Epithelial cell of prostate (primary cell): ENCODE measurements around the gene PRKCQ.
"Not testable (repeated sequence)": the region's sequence is repeated elsewhere in the genome, so short reads cannot be mapped to it uniquely, and the experiment has no call there.

Experiments
- DNase-seq: peaks from one replicate; pipeline ENCODE4 v3.0.0-alpha.2; 2011; ENCODE audit warnings: low read depth, low spot score
- H3K27ac ChIP-seq: fragments of 450-650 bp; 2 replicates; pipeline ENCODE4 v1.5.1; 2017; ENCODE audit warnings: mild to moderate bottlenecking

PRKCQ gene

DNA sequence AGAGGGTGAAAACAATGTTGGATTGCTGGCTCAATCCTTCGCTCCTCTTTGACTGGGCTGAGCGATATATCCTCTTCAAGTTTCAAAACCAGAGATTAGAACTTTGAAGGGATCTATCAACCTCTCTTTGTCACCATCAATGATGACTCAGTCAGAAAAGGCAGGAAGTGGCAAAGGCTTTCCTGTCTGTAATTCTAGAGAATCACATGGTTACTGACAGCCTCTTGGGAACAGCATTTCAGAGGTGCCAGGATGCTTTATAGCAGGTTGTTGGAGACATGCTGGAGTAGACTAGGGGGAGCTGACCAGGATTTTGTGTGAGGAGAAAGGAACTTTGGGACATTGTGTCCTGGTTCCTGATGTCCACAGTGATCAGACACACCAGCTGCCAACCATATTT, 81.3 kb downstream of the PRKCQ start:
- DNase-seq: no peak
- H3K27ac ChIP-seq: peak overlapping the region; percentile 35

DNA sequence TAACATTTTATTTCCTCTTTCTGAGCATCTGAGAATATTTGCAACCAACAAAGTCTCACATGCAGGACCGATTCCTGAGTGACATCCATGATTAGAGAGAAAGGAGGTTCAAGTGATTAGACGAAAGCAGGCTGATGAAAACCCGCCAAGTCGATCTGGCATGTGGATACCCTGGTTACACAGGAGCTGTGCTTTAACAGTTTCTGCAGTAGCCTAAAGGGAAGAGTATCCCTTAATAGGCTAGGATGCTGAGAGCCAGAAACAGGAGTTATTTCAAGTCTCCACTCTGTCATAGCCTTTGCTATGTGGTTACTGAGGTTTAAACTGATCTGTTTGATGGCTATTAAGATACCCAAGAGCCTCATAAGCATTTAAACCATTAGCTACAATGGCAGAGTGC, 82.5 kb downstream of the PRKCQ start:
- H3K27ac ChIP-seq: no peak overlapping the region
- DNase-seq: no peak

DNA sequence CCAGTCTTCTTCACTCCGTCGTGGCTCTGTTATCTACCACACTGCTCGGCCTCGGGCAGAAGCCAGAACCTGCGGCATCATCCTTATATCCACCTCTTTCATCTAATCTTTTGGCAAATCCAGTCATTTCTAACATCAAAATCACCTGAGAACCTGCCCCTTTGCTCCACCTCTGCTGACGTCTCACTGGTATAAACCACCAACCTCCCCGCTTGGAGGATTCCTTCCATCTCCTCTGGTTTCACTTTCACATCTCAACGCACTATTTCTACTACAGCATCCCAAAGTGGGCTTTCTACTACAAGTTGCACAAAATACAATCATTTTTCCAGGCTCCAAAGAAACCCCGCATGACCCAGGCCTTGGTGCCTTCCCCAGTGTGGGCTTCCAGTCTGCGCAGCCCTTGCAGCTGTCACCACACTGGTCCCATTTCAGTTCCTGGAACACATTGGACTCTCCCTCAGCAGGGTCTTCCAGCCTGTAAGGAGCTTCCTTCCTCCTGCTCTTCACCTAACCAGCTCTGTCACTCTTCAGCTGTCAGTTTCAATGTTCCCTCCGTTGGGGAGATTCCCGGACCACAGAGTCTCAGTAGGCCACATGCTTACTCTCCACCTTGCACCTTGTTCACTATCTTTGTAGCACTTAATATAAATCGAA, 85.0 kb downstream of the PRKCQ start:
- no peak overlapping the region for H3K27ac ChIP-seq

DNA sequence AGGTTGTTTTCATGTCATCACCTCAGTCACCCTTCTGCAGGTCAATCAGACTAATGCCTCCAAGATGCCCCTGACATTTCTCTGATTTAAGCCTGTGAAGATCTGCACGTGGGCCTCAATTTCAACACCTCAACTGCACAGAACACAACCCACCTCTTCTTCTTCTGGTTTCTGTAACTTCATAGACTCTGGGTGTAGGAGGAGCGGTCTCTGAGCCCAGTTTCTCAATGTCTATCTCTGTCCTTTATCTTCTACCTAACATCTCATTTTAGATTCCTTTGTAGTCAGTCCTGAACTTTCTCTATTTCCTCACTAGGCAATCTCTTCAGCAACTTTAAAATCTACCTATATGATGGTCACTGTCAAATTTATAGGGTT, 85.6 kb downstream of the PRKCQ start:
- peak overlapping the region; percentile 95 for H3K27ac ChIP-seq

More for the DNA sequence above, 85.0 kb downstream of the PRKCQ start:
- DNase-seq: no peak

DNA sequence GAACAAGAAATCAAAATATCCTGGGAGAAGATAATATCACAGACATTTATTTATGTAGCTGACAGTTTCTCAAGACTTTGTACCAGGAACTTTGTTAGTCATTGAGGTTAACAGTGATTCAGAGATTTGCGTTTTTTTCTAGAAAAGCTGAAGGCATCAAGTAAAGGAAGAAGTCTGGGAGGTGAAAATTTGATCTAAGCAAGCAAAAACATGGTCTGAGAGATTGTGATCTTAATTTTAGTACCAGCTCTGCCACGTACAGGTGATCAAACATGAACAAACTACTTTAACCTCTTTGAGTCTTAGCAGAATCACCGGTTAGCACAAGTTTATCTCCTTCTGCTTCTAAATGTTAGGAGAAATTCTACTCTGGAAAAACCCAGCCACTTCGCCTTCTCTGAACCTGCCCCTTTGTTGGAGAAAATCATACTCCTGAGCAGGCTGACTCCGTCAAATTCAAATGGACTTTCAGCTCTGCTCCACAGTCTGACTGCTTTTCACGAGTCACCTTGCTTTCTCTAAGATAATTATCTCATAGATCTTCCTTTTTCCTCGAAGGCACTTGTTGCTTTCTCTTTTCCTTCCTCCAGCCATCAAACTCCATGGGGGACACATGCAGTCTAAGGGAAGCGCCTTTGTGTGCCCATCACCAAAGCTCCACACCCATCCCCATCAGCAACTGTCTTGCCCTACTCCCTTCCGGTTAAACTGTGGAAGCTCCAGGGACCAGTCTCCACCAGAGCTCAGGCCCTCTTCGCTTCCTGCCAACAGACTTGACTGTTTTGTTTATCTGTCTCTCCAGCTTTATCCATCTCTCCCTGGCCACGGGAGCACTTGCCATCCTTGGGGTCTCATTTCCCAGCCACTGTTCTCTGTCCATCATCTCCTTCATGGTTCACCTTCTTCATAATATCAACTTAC, 86.3 kb downstream of the PRKCQ start:
- peak; percentile 52 for DNase-seq
- H3K27ac ChIP-seq: peak overlapping the region; percentile 95

More for the DNA sequence above, 85.6 kb downstream of the PRKCQ start:
- no peak for DNase-seq

DNA sequence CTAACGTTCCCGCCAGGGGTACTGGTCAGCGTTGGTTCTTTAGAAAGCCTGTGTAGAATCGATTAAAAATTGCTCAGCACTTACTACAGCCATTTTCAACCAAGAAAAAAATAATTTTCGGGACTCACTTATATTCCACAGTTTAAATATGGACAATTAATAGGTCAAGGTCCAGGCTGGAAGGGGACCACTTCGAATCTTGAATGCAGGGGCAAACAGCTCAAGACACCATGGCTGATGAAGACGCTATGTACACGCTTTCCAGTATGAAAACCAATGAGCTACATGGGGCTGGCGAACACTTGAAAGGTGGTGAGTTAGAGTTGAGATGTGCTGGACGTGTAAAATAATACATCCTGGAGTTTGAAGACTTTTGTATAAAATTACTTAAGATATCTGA, 87.2 kb downstream of the PRKCQ start:
- DNase-seq: no peak
- H3K27ac ChIP-seq: peak overlapping the region; percentile 95

DNA sequence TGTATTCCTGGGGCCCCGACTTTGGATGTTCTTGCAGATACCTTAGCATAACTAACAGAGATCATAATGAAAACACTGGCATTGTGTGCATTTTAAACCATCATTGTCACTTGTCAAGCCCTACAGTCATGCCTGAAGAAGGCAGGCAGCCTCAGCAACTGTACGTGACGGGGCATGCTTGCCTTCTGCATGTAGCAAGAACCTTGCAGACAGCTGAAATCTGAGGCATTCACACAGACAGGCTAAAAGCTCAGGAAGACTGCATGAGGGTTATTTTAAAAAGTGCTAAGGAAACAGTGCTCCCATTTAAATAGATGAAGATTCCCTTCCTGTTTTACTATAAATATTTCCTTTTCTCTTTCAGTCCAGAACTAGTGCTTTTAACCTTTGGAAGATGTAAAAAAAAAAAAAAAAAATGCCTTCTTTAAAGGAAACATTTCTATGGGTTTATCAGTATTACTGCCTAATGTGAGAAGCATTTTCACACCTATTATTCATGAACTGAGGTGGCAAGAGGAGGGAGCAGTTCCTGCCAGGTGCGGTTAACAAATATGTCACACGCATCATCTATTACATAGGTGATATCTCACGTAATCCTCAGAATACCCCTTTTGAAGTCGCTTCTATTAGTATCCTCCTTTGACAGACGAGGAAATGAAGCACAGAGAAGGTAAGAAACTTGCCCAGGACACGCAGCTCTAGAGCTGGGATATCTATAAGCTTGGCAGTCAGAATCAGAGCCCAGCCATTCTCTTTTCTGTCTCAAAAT, 88.1 kb downstream of the PRKCQ start:
- peak overlapping the region; percentile 95 for H3K27ac ChIP-seq
- peak; percentile 80 for DNase-seq

DNA sequence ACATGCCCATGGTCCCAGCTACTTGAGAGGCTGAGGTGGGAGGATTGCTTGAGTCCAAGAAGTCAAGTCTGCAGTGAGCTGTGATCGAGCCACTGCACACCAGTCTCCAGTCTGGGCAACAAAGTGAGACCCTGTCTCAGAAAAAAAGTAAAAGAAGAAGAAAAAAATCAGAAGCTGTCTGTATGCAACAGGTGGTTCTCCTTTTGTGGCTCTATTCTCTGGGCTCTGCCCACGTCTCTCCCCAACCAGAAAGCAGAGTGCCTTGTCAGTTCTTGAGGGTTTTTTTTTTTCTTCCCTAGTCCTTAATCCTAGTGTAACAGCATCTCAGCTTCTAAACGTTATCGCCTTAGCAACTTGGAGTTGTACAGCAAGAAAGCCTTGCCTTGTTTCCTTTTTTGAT, 89.5 kb downstream of the PRKCQ start:
- DNase-seq: no peak
- H3K27ac ChIP-seq: no peak overlapping the region

DNA sequence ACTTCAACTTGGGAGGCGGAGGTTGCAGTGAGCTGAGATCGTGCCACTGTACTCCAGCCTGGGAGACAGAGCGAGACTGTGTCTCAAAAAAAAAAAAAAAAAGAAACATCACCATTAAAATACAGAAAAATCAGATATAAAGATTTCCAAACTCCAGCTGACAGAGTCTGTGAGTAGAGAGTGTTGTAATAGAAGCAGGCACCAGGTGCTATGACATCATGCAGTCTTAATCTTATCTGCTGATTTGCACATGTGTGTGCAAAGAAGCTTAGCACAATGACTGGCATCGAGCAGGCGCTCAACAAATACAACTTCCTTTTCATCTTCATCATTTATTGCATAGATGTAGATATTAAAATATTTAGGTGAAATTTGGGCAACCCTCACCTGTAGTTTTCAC, 92.2 kb downstream of the PRKCQ start:
- DNase-seq: no peak
- H3K27ac ChIP-seq: no peak overlapping the region

DNA sequence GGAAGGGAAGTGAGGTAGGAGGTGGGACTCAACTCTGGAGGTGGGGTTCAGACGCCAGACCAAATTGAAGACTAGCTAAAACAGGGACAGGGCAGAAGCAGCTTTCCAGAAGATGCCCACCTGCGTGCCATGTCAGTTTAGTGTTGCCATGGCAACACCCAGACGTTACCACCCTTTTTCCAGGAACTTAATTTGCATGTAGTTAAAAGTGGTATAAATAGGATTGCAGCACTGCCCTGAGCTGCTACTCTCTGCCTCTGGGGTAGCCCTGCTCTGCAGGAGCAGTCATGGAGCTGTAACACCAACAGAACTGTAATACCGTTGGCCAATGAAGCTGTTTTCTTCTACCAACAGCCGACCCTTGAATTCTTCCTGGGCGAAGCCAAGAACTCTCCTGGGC, 93.8 kb downstream of the PRKCQ start:
- no peak overlapping the region for H3K27ac ChIP-seq
- DNase-seq: no peak

DNA sequence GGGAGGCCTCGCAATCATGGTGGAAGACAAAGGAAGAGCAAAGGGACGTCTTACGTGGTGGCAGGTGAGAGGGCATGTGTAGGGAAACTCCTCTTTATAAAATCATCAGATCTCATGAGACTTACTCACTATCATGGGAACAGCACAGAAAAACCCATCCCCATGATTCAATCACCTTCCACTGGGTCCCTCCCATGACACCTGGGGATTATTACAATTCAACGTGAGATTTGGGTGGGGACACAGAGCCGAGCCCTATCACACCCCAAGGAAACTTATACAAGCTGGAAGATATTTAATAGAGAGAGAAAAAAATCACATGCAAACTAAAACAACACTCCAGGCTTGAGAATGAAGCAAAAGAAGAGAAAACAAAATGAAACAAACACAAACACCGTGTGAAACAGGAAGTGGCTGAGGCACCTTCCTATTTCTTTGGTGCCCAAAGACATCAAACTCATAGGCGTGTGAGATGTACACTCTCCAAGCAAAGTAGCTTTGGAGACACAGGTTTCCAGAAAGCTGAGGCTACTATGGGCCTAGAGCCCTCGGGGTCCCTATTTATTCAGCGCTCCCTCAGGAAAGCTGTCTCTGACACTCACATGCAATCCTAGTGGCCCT, 97.2 kb downstream of the PRKCQ start:
- H3K27ac ChIP-seq: no peak overlapping the region
- no peak for DNase-seq

DNA sequence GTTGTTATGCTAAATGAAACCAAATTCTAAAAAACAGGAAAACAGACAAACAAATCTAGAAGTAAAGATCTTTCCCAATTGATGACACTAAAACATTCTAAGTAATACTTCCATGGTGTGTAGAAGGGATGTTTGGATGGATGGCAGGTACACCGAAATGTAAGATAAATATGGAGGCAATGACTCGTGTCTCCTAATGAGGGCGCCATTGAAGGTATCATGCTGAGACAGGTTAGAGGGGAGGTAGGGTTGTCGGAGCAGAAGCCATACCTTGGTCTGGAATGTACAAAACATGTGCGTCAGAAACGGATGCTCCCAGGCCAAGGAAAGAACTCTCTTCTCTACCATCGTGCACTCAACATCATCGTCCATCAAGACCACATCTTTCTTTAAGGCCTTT, 101.4 kb downstream of the PRKCQ start:
- H3K27ac ChIP-seq: no peak overlapping the region
- no peak for DNase-seq

DNA sequence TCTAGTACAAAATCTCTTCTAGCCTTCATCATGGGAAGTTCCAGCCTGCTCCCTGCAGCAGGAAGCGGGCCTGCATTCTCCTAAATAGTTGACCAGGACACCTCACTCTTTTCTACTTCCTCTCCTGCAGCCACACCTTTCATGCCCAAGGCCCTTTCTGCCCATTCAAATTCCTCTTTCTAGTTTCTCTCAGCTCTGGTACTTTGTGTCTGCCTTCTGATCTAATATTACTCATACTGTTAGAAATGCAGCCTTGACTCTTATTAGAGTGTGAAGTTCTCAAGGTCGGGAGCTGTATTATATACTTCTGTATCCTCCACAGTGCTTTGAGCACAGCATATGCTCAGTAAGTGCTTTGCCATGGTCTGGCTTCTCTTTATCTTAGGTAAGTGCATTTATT, 103.1 kb downstream of the PRKCQ start:
- no peak for DNase-seq
- H3K27ac ChIP-seq: peak overlapping the region; percentile 69

DNA sequence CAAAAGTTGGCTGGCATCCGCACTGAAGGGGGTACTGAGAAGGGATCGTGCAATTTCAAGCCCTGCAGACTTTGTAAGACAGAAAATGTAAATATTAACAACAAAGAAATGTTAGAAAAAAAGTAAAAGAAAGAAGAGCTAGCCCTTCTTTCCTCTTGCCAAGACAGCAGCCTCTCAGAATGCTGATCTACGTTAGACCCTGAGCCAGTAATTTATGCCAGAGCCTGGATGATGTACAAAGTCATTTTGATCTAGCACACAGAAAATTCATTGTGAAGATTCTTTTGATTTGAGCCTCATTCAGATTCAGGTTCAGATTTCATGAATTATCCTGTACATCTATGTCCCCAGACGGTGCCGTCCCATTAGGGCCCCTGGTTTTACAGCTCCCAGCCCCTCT, 105.2 kb downstream of the PRKCQ start:
- H3K27ac ChIP-seq: no peak overlapping the region
- DNase-seq: no peak

DNA sequence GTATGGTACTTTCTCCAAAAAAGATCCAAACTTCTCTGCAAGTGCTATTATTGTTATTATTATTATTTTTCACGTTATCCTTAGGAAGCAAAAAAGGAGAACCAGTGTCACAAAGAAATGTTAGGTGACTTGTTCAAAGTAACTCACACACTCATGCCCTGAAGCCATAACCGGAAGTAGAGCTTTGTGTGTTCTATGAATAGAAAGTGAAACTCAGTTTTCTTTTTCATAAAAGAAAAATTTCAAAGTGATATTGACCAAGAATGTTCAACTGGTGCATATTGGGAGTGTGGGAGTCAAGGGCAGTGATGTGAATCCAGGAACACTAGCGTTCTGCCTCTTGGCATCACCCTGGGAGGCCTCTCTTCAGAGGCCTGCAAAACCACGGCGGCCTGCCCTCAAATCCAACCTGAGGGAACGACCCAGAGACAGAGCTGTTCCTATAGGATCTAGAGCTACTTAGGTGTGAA, 106.1 kb downstream of the PRKCQ start:
- H3K27ac ChIP-seq: peak overlapping the region; percentile 14
- no peak for DNase-seq

DNA sequence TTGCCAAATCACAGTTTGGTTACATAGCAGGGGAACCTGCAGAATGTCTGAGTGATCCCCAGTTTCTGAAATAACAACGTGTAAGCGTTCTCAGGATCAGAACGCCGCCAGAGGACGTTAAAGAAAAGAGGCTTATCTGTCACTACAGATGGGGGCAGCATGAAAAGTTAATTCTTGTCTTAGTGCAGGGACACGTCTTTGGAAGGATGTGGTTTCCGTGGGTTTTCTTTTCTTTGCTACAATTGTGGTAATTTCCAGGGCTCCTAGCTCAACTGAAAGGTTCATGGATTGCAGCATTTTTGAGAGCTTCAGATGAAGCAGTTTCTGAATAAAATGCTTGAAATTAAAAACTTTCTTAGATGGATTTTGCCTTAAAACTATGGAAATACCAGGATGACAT, 106.6 kb downstream of the PRKCQ start:
- DNase-seq: no peak
- H3K27ac ChIP-seq: no peak overlapping the region

DNA sequence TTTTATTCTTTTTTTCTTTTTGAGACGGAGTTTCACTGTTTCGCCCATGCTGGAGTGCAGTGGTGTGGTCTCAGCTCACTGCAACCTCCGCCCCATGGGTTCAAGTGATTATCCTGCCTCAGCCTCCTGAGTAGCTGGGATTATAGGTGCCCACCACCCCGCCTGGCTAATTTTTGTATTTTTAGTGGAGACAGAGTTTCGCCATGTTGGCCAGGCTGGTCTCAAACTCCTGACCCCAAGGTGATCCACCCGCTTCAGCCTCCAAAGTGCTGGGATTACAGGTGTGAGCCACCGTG, 107.4 kb downstream of the PRKCQ start:
- DNase-seq, H3K27ac ChIP-seq: not testable (repeated sequence)

DNA sequence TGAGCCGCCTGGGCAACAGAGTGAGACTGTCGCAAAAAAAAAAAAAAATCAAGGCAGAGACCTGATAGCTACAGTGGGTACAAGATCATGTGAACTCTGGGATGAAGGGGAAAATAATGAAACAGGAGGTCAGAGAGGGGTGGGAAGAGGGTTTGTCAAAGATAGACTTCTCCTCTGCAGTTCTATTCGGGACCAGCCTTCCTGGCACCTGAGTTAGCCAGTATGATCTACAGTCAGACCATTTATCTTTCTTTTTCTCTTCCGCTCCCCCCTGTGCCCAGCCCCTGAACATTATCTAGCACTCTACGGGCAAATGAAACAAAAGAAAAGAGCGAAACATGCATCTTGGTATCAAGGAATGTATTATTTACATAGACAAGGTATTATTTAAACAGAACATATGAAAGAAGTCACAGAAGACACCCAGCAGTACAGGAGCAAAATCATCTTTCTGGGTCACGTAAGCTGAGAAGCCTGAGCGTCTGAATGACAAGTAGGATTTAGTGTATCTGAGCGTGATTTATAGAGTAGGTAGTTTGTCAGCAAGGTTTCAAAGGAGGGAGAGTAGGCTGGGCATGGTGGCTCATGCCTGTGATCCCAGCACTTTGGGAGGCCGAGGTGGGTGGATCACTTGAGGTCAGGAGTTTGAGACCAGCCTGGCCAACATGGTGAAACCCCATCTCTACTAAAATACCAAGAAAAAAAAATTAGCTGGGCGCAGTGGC, 109.0 kb downstream of the PRKCQ start:
- H3K27ac ChIP-seq: no peak overlapping the region
- DNase-seq: no peak

DNA sequence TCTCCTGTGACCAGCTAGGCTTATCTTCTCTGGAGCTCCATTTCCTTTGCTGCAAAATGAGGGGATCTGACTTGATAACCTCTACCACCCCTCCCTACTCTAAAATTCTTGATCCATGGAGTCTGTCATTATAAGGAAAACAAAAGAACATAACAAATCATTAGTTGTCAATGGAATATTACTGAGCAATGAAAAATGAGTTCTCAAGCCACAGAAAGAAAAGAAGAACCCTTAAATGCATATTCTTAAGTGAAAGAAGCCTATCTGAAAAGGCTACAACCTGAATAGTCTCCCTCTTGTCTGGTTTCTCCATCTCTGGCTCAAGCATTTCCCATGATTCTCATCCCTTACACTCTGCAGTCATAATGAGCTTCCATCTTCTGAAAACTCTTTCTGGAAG, 110.4 kb downstream of the PRKCQ start:
- no peak for DNase-seq
- H3K27ac ChIP-seq: no peak overlapping the region
